WTC11 (cell line): ENCODE measurements around the gene EEIG1. TPM values are rescaled to one million over a fixed set of nuclear protein-coding genes. Genes with fewer than 3 reads are reported as not detected.

ENCODE experiments used
- ATAC-seq: fragments of 200-7000 bp; cut with Tn5 transposase; 2 replicates; pipeline ENCODE4 v1.10.0; 2021; ENCODE audit warnings: mild to moderate bottlenecking, moderate library complexity
- CTCF ChIA-PET: fragments of 300-600 bp; sonication (Branson Sonifier 250); formaldehyde crosslinking; loops from one replicate; lab custom pipeline; 2021; ENCODE audit warnings: antibody characterized with exemption; lab: Charles Lee
- POLR2A ChIA-PET: fragments of 350-600 bp; sonication (Branson Sonifier 250); formaldehyde crosslinking; loops from one replicate; lab custom pipeline; 2021; ENCODE audit warnings: antibody characterized with exemption; lab: Charles Lee
- DNase-seq: peaks from one replicate; pipeline ENCODE4 v3.0.0; 2021; ENCODE audit warnings: low spot score
- H3K27ac Mint-ChIP-seq: 2 replicates; pipeline ENCODE4 v1.8.0; 2021; ENCODE audit warnings: mixed read lengths
- H3K27me3 Mint-ChIP-seq: 2 replicates; pipeline ENCODE4 v1.8.0; 2021; ENCODE audit warnings: low read depth, mild to moderate bottlenecking, moderate library complexity, mixed read lengths
- H3K36me3 Mint-ChIP-seq: 2 replicates; pipeline ENCODE4 v1.8.0; 2021; ENCODE audit warnings: mixed read lengths
- H3K4me1 Mint-ChIP-seq: 2 replicates; pipeline ENCODE4 v1.8.0; 2022; ENCODE audit warnings: mixed read lengths
- H3K4me3 Mint-ChIP-seq: 2 replicates; pipeline ENCODE4 v1.8.0; 2021; ENCODE audit warnings: mild to moderate bottlenecking, moderate library complexity, mixed read lengths
- H3K9me3 Mint-ChIP-seq: 2 replicates; pipeline ENCODE4 v1.8.0; 2021; ENCODE audit warnings: mixed read lengths
- CREM ChIP-seq: sonication (generic); formaldehyde crosslinking; IDR thresholded peaks from 2 replicates; pipeline ENCODE4 v1.8.1; 2022; ENCODE audit warnings: mild to moderate bottlenecking, missing genetic modification reagents, moderate library complexity
- MYBL2 ChIP-seq: sonication (generic); formaldehyde crosslinking; IDR thresholded peaks from 2 replicates; pipeline ENCODE4 v1.8.1; 2023; ENCODE audit warnings: mild to moderate bottlenecking, moderate library complexity, missing genetic modification reagents
- NFYB ChIP-seq: sonication (generic); formaldehyde crosslinking; conservative IDR thresholded peaks from 2 replicates; pipeline ENCODE4 v1.8.0; 2022; ENCODE audit warnings: low read depth, missing genetic modification reagents
- OVOL2 ChIP-seq: fragments of 250-450 bp; sonication (Bioruptor Pico); IDR thresholded peaks from 2 replicates; pipeline ENCODE4 v1.9.0; 2021; ENCODE audit warnings: mild to moderate bottlenecking, borderline replicate concordance
- ZBTB21 ChIP-seq: sonication (generic); formaldehyde crosslinking; IDR thresholded peaks from 2 replicates; pipeline ENCODE4 v1.8.1; 2023; ENCODE audit warnings: mild to moderate bottlenecking, missing genetic modification reagents, borderline replicate concordance
- ZNF317 ChIP-seq: sonication (generic); formaldehyde crosslinking; IDR thresholded peaks from 2 replicates; pipeline ENCODE4 v1.8.1; 2023; ENCODE audit warnings: low read depth, mild to moderate bottlenecking, moderate library complexity, missing genetic modification reagents, borderline replicate concordance
- total RNA-seq: library from RNA; stranded (reverse); gene quantifications from 3 replicates; pipeline ENCODE4 v1.2.3, GENCODE V29; 2021
- TF ChIP-seq, protein P1 (sequence below): sonication (generic); formaldehyde crosslinking; IDR thresholded peaks from 2 replicates; pipeline ENCODE4 v1.8.1; 2022; ENCODE audit warnings: mild to moderate bottlenecking, moderate library complexity, missing genetic modification reagents
- TF ChIP-seq, protein P2 (sequence below): sonication (generic); formaldehyde crosslinking; conservative IDR thresholded peaks from 2 replicates; pipeline ENCODE4 v1.8.1; 2023; ENCODE audit warnings: mild to moderate bottlenecking, low read depth, missing genetic modification reagents, moderate library complexity
- TF ChIP-seq, protein P3 (sequence below): sonication (generic); formaldehyde crosslinking; IDR thresholded peaks from 2 replicates; pipeline ENCODE4 v1.8.0; 2022; ENCODE audit warnings: mild to moderate bottlenecking, missing genetic modification reagents
- TF ChIP-seq, protein P4 (sequence below): fragments of 250-450 bp; sonication (Bioruptor Pico); IDR thresholded peaks from 2 replicates; pipeline ENCODE4 v1.8.0; 2021; ENCODE audit warnings: mild to moderate bottlenecking
- TF ChIP-seq, protein P5 (sequence below): sonication (generic); formaldehyde crosslinking; IDR thresholded peaks from 2 replicates; pipeline ENCODE4 v1.8.1; 2023; ENCODE audit warnings: mild to moderate bottlenecking, missing genetic modification reagents

EEIG1 gene
- total RNA-seq, 1 experiment from 2014 or later: 66.4 TPM

DNA sequence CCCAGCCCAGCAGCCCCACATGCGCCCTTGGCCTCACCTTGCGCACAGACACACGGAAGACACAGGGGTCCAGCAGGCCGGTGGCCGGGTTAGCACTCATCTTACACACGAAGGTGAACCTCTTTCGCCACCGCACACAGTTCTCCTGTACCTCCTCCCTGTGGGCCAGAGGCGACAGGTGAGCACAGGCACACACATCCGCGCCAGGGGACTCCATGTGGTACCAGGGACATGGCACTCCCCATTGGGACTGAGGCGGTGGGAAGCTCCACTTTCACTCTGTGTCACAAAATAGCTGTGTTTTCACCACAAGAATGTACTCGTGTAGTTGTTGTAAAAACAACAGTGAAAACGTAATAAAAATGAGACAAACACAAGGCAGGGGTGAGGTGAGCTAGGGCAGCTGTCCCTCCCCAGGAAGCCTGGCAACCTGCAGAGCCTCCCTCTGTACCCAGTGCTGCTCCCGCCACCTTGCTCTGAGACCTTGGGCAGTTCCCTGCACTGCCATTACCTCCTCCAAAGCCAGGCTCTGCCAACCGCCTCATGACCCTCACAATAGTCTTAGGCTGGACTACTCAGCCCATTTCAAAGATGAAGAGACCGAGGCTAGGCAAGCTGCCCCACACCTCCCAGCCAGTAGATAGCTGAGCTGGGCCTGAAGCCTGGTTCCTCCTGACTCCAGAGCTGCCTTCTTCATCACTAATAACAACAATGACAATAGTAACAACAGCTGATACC lies 26.9 kb downstream of the EEIG1 start:
- POLR2A ChIA-PET: interaction anchor here (1.4 kb wide), 1 partner anchor 80 kb away, joined by 3 read pairs; no protein-coding TSS in a partner anchor
- H3K36me3 Mint-ChIP-seq: no peaks in the 10 kb centered on the region
- H3K4me1 Mint-ChIP-seq: peaks cover 10% of the 10 kb centered on the region
- DNase-seq: no peak
- no peak overlapping the region for H3K4me3 Mint-ChIP-seq
- ATAC-seq: no peak
- TF ChIP-seq OVOL2 (no peak), MYBL2 (CRISPR knock-in tag) (no peak)
- TF ChIP-seq, protein P1, sequence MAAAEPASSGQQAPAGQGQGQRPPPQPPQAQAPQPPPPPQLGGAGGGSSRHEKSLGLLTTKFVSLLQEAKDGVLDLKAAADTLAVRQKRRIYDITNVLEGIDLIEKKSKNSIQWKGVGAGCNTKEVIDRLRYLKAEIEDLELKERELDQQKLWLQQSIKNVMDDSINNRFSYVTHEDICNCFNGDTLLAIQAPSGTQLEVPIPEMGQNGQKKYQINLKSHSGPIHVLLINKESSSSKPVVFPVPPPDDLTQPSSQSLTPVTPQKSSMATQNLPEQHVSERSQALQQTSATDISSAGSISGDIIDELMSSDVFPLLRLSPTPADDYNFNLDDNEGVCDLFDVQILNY (CRISPR knock-in tag): no peak
- CTCF ChIA-PET: interaction anchor here (1.1 to 5.5 kb wide), 10 partner anchors 11 to 171 kb away, joined by 3 to 121 read pairs (median 16); partner anchors contain the start of gene EEIG1
- peak overlapping the region; percentile 23; the same call in 1 of the 2 replicates for H3K27ac Mint-ChIP-seq
- peaks cover 4% of the 10 kb centered on the region; the same call in 1 of the 2 replicates for H3K9me3 Mint-ChIP-seq
- no peaks in the 10 kb centered on the region for H3K27me3 Mint-ChIP-seq

DNA sequence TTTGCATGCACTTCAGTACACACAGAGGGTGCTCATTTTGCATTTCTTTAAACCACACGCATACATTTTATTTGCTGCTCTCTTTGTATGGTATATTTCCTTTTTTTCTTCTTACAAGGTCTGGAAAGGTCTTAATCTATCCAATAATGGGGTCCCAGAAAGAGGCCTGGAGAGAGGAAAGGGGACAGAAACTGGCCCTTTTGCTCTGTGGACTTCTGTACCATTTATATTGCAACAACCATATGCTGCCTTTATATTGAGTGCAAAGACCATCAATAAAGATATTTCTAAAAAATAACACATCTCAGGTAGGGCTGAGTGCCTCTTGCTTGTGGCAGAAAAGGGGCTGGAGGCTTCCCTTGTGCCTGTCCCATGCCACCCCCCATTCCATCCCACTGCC lies 27.6 kb downstream of the EEIG1 start:
- Mint-ChIP-seq H3K27me3 (no peaks in the 10 kb centered on the region), H3K9me3 (no peaks in the 10 kb centered on the region), H3K27ac (no peak overlapping the region), H3K36me3 (no peaks in the 10 kb centered on the region), H3K4me3 (no peak overlapping the region), H3K4me1 (peaks cover 10% of the 10 kb centered on the region)
- no peak for ATAC-seq
- ChIA-PET CTCF (interaction anchor here (1.2 to 5.5 kb wide), 8 partner anchors 10 to 172 kb away, joined by 3 to 121 read pairs (median 16); partner anchors contain the start of gene NAIF1), POLR2A (no interaction called here)
- no peak for DNase-seq
- TF ChIP-seq, protein P2, sequence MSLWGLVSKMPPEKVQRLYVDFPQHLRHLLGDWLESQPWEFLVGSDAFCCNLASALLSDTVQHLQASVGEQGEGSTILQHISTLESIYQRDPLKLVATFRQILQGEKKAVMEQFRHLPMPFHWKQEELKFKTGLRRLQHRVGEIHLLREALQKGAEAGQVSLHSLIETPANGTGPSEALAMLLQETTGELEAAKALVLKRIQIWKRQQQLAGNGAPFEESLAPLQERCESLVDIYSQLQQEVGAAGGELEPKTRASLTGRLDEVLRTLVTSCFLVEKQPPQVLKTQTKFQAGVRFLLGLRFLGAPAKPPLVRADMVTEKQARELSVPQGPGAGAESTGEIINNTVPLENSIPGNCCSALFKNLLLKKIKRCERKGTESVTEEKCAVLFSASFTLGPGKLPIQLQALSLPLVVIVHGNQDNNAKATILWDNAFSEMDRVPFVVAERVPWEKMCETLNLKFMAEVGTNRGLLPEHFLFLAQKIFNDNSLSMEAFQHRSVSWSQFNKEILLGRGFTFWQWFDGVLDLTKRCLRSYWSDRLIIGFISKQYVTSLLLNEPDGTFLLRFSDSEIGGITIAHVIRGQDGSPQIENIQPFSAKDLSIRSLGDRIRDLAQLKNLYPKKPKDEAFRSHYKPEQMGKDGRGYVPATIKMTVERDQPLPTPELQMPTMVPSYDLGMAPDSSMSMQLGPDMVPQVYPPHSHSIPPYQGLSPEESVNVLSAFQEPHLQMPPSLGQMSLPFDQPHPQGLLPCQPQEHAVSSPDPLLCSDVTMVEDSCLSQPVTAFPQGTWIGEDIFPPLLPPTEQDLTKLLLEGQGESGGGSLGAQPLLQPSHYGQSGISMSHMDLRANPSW (CRISPR knock-in tag): no peak
- TF ChIP-seq, protein P3, sequence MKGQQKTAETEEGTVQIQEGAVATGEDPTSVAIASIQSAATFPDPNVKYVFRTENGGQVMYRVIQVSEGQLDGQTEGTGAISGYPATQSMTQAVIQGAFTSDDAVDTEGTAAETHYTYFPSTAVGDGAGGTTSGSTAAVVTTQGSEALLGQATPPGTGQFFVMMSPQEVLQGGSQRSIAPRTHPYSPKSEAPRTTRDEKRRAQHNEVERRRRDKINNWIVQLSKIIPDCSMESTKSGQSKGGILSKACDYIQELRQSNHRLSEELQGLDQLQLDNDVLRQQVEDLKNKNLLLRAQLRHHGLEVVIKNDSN (CRISPR knock-in tag): no peak
- TF ChIP-seq ZBTB21 (CRISPR knock-in tag) (no peak), NFYB (no peak), ZNF317 (CRISPR knock-in tag) (no peak), CREM (CRISPR knock-in tag) (no peak)
- TF ChIP-seq, protein P4, sequence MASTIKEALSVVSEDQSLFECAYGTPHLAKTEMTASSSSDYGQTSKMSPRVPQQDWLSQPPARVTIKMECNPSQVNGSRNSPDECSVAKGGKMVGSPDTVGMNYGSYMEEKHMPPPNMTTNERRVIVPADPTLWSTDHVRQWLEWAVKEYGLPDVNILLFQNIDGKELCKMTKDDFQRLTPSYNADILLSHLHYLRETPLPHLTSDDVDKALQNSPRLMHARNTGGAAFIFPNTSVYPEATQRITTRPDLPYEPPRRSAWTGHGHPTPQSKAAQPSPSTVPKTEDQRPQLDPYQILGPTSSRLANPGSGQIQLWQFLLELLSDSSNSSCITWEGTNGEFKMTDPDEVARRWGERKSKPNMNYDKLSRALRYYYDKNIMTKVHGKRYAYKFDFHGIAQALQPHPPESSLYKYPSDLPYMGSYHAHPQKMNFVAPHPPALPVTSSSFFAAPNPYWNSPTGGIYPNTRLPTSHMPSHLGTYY: no peak
- TF ChIP-seq, protein P5, sequence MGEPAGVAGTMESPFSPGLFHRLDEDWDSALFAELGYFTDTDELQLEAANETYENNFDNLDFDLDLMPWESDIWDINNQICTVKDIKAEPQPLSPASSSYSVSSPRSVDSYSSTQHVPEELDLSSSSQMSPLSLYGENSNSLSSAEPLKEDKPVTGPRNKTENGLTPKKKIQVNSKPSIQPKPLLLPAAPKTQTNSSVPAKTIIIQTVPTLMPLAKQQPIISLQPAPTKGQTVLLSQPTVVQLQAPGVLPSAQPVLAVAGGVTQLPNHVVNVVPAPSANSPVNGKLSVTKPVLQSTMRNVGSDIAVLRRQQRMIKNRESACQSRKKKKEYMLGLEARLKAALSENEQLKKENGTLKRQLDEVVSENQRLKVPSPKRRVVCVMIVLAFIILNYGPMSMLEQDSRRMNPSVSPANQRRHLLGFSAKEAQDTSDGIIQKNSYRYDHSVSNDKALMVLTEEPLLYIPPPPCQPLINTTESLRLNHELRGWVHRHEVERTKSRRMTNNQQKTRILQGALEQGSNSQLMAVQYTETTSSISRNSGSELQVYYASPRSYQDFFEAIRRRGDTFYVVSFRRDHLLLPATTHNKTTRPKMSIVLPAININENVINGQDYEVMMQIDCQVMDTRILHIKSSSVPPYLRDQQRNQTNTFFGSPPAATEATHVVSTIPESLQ (CRISPR knock-in tag): no peak
